Stimulated activated CD8-positive, alpha-beta memory T cell treated with anti-CD3 and anti-CD28 coated beads, Interleukin-4, amount 100 ng/mL, for 4 hours (primary cell): Measurements from ENCODE around the gene KIF5A.
"Not testable (repeated sequence)": the region's sequence is repeated elsewhere in the genome, so short reads cannot be mapped to it uniquely, and the experiment has no call there.

Source experiments
- DNase-seq, 2 donors: peaks; one replicate each; pipeline ENCODE4 v3.0.0-alpha.2; 2020; ENCODE audit warnings: low read depth in 2 of 2, low spot score in 1 of 2

The KIF5A gene

GRCh38 chr12:57553343-57554202 is 3.7 kb downstream of the KIF5A start:
- DNase-seq: no peak

DNA sequence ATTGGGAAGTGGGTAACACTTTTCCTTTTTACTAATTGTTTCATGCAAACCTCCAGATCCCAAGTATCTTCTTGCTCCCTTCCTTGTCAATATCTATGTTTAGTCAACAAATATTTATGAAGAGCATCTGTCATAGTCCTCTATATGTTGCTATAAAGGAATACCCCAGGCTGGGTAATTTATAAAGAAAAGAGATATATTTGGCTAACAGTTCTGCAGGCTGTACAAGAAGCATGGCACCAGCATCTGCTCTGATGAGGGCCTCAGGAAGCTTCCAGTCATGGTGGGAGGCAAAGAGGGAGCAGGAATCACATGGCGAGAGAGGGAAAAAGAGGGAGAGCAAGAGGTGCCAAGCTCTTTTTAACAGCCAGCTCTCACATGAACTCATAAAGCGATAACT is 4.6 kb downstream of the KIF5A start:
- DNase-seq: no peak

DNA sequence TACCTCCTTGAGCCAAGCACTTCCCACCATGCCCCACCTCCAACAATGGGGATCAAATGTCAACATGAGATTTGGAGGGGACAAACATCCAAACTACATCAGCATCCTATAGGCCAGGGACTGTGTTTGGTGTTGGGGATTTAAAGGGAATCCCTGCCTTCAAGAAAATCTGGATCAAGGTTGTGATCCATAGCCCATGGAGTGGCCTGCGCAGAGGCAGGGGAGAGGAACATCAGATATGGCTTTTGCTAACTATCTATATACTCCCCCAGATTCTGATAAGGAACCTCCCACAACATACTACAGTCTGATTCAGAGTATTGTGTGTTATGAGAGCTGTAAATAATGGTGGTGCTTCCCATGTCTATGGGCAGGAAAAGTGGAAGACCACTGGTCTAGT is 5.1 kb downstream of the KIF5A start:
- DNase-seq: no peak

DNA sequence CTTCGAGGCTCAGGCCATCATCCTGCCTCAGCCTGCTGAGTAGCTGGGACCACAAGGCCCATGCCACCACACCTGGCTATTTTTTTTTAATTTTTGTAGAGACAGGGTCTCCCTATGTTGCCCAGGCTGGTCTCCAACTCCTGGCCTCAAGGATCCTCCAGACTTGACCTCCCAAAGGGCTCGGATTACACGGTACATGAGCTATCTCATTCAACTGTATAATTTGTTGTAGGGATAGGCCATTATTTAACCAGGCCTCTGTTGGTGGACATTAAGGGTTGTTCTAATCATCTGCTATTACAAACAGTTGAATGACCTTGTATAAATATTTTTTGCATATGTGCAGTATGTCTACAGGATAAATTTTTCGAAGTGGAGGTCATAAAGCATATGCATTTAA is 9.0 kb downstream of the KIF5A start:
- no peak for DNase-seq

GRCh38 chr12:57560516-57560915 is 10.7 kb downstream of the KIF5A start:
- no peak for DNase-seq

DNA sequence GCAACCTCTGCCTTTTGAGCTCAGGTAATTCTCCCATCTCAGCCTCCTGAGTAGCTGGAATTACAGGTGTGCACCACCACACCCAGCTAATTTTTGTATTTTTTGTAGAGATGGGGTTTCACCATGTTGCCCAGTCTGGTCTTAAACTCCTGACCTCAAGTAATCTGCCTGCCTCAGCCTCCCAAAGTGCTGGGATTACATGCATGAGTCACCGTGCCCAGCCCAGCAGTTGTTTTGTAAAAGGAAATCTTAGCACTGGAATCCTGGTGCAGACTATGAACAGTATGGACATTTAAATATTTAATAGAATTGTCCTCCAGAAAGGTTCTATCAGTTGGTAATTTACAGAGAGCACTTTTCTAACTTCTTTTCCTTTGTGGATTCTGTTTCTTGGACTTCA is 11.3 kb downstream of the KIF5A start:
- DNase-seq: not testable (repeated sequence)

GRCh38 chr12:57563358-57563757 is 13.5 kb downstream of the KIF5A start:
- no peak for DNase-seq

DNA sequence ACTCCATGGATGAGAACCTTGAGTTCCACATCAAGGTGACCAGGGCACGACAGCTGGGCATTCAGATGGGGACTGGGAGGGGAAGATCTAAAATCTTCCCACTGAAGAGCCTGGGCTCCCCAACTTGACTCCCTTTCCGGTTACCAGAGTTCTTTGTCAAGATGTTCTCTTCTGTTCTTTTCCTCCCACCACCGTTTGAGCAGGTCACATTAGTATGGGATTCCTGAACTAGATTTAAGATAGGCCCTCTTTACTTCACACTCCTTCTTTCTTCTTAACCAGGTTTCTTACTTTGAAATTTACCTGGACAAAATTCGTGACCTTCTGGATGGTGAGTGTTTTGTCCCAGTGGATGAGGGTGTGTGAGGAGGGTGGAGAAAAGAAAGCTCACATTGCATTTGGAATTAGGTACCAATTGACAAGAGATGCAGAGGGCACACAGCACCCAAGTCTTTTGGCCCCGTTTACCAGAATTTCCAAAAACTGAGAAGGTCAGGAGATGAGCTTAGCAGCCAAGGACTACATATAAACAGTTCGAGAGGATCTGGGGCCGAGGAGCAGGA is 14.4 kb downstream of the KIF5A start:
- DNase-seq: no peak

DNA sequence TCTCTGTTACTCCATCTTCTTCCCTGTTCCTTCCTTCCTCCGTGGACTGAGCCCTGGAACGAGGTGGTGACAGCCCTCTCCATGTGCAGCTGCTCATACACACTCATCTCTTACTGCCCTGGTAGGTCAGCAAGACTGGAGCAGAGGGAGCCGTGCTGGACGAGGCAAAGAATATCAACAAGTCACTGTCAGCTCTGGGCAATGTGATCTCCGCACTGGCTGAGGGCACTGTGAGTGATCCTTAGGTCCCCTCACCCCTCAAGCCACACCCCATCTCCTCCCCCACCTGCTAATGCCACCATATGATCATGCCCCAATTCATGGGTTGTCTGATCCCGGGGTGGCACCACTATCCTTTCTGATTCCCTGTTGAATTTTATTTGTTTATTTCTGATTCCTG is 19.0 kb downstream of the KIF5A start:
- no peak for DNase-seq

- no peak for DNase-seq
Observed at GRCh38 chr12:57569858-57570257, 20.0 kb downstream of the KIF5A start.

DNA sequence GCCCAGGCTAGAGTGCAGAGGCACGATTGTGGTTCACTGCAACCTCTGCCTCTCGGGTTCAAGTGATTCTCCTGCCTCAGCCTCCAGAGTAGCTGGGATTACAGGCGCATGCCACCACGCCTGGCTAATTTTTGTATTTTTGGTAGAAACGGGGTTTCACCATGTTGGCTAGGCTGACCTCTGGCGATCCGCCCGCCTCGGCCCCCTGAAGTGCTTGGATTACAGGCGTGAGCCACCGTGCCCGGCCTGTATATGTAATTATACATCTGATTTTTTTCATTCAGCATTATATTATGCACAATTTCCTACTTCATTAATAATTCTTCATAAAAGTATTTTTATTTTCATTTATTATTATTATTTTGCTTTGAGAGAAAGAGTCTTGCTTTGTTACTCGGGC is 20.6 kb downstream of the KIF5A start:
- DNase-seq: not testable (repeated sequence)

DNA sequence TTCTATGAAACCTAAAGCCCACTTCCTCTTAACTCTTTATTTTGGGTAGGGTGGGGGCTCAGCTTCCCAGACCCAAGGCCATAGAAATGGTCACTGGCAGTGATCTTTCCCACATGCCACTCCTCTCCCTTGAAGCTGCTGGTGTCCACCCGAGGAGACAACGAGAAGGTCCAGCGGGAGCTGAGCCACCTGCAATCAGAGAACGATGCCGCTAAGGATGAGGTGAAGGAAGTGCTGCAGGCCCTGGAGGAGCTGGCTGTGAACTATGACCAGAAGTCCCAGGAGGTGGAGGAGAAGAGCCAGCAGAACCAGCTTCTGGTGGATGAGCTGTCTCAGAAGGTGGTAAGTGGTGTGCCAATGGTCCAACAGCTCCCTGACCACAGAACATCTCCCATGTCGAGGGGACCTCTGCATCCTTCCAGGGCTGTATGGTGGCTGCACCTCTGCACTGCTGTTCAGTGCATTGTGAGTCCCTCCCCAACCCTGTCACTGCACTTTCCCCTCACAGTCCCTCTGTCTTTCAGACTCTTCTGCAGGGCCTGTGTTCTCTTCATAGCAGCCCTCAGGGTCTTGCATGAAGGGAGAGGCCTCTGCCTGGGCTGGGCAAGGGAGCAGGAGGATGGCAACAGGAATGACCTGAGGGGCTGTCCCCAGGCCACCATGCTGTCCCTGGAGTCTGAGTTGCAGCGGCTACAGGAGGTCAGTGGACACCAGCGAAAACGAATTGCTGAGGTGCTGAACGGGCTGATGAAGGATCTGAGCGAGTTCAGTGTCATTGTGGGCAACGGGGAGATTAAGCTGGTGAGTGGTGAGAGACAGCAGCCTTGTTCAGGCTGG is 22.3 kb downstream of the KIF5A start:
- no peak for DNase-seq

DNA sequence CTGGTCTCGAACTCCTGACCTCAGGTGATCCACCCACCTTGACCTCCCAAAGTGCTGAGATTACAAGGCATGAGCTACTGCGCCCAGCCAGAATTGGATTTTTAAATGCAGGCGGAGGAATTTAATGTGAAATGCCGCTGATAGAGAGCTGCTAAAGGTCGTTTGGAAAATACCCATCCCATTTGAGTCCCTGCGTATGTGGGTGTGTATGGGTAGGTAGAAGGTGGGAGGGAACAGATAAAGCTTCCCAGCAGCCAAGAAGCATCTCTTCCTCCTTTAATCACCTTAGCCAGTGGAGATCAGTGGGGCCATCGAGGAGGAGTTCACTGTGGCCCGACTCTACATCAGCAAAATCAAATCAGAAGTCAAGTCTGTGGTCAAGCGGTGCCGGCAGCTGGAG is 25.0 kb downstream of the KIF5A start:
- DNase-seq: no peak

DNA sequence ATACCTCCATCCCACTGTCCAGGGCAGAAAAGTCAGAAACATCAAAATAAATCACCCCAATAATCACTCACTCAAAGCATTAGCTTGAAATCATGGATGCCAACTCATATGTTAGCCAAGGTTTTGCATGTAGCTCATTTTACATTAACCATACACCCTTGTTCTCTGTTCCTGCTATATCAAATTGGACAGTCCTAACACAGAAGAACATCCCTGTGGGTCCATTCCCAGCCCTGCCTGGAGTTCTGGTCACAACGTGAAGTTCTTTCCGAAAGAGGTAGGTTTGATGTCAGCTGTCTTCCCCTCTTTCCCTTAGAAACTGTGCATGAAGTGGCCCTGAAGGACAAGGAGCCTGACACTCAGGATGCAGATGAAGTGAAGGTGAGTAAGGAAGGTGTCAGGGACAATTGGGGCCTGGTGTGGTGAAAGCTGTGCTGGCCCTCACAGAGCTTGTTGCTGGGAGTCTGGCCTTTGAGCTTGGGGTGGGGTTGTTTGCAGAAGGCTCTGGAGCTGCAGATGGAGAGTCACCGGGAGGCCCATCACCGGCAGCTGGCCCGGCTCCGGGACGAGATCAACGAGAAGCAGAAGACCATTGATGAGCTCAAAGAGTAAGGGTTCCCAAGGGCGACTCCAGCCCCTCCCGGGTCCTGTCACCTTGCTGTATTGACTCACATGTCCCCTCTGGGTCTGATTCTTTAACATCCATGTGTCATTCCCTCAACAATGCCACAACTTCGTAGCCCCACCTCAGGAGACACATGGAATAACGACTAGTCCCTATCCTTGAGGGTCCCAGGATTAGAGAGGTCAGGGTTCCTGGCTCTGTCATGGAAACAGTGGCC is 26.1 kb downstream of the KIF5A start:
- DNase-seq: no peak

DNA sequence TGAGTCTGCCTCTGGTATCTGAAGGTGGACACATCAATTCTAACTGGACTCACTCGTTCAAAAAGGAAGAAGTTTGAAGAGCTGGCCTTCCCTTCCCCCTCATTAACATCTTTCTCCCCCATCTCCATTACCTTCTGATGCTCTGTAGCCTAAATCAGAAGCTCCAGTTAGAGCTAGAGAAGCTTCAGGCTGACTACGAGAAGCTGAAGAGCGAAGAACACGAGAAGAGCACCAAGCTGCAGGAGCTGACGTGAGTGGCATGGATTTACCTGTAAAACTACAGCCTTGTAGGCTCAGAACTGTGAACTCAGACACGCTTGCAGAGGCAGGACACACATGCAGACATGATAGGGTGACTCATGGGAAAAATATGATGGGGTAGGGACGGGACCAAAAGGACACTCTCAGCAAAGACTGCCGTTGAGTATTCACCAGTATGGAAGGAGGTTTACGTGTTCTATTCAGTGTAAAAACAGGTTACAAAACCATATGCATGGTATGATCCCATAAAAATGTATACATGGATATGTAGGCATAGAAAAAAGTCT is 26.8 kb downstream of the KIF5A start:
- no peak for DNase-seq

GRCh38 chr12:57577981-57578758 is 28.3 kb downstream of the KIF5A start:
- no peak for DNase-seq

DNA sequence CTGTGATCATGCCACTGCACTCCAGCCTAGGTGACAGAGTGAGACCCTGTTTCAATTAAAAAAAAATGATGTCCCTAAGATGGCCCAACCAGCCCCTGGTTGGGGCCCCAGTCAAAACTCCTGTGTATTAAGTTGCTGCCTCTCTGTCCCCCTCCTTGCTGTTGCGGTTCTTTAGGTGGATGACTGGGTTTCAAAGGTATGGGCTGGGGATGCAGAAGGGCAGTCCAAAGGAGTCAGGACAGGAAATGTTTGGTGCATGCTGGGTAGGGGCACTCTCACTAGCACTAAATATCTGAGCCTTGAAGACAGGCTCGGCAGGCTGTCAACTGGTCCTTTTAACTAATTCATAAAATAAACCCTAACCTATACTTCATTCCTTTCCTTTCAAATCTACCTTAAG is 29.2 kb downstream of the KIF5A start:
- DNase-seq: no peak

DNA sequence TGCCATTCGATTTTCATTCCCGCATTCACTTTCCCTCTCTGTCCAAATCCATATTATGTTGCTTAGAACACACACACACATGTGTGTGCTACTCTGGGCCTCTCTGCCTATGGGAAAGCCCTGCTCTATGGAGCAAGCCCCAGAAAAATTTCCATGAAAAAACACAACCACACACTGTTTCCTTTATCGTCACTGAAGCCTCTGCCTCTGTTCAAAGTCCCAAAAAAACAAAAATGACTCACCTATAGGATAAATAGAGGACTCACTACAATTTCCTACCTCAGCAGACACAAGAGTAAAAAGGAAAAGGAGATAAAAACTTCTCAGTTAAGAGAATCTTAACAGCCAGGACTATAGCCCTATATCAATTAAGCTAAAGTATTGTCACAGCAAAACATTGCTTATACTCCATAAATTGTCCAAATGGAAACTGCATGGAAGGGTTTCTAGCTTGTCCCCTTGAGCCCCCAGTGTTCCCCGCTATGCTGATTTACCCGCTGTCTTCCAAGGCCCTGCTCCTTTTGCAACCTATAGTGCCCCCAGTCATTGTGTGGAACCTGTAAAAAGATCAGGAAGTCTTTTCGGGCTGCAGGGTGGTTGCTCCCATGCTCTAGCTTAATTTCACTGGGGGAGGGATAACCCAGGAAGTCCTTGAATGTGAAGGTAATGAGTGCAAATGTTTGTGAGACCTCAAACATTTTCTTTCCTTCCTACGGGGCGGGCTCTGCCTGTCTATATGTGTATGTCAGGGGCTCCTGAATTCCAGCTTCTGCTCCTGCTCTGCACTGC is 30.0 kb downstream of the KIF5A start:
- no peak for DNase-seq

GRCh38 chr12:57580466-57580795 is 30.6 kb downstream of the KIF5A start:
- no peak for DNase-seq
